Measurements from ENCODE around the gene FGF12.
"Not testable (repeated sequence)": the region's sequence is repeated elsewhere in the genome, so short reads cannot be mapped to it uniquely, and the experiment has no call there.

GRCh38 chr3:192744604-192745003 is 17.3 kb upstream of the FGF12 start:
- not testable (repeated sequence) for TF ChIP-seq CTCF (IDR thresholded peaks at IDR 0.05); EP300 (IDR thresholded peaks at IDR 0.05); MYC (IDR thresholded peaks at IDR 0.05; ENCODE audit: borderline replicate concordance, low read length); POLR2A (IDR thresholded peaks at IDR 0.05; ENCODE audit: low read length); CHD4 (IDR thresholded peaks at IDR 0.05; ENCODE audit: borderline replicate concordance); BCL3 (IDR thresholded peaks at IDR 0.05); USF2 (IDR thresholded peaks at IDR 0.05); BHLHE40 (IDR thresholded peaks at IDR 0.05; ENCODE audit: low read depth, low read length)

Measured in A549 (cell line).